AG09319 (cell line): Measurements from ENCODE around the gene LMX1A.

Experiments used
- DNase-seq: peaks from one replicate; pipeline ENCODE4 v3.0.0-alpha.2; 2010; ENCODE audit warnings: low read depth; ENCODE audit errors: extremely low read depth
- TF ChIP-seq, protein P1 (sequence below): IDR thresholded peaks from 2 replicates; pipeline ENCODE4 v1.5.1; 2011; ENCODE audit warnings: low read depth, mild to moderate bottlenecking, inconsistent platforms, low read length, moderate library complexity

LMX1A gene

DNA sequence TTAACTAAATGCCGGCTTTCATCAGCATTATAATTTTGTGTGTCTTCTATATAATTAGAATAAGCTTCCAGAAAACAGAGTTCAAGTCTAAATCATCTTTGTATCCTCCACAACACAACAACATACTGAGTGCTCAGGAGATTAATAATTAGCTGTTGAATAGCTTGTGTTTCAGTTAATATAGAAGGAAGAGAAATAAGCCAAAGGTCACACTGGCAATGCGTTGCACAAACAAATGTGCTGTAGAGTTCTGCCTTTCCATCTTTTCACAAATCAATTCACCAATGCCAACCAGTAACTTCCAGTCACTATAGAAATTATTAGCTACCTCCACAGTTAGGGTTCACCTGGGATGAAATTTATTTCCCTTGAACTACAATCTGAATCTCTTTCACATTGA lies 132.0 kb downstream of the LMX1A start:
- TF ChIP-seq, protein P1, sequence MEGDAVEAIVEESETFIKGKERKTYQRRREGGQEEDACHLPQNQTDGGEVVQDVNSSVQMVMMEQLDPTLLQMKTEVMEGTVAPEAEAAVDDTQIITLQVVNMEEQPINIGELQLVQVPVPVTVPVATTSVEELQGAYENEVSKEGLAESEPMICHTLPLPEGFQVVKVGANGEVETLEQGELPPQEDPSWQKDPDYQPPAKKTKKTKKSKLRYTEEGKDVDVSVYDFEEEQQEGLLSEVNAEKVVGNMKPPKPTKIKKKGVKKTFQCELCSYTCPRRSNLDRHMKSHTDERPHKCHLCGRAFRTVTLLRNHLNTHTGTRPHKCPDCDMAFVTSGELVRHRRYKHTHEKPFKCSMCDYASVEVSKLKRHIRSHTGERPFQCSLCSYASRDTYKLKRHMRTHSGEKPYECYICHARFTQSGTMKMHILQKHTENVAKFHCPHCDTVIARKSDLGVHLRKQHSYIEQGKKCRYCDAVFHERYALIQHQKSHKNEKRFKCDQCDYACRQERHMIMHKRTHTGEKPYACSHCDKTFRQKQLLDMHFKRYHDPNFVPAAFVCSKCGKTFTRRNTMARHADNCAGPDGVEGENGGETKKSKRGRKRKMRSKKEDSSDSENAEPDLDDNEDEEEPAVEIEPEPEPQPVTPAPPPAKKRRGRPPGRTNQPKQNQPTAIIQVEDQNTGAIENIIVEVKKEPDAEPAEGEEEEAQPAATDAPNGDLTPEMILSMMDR, result no peak
- DNase-seq, result no peak

DNA sequence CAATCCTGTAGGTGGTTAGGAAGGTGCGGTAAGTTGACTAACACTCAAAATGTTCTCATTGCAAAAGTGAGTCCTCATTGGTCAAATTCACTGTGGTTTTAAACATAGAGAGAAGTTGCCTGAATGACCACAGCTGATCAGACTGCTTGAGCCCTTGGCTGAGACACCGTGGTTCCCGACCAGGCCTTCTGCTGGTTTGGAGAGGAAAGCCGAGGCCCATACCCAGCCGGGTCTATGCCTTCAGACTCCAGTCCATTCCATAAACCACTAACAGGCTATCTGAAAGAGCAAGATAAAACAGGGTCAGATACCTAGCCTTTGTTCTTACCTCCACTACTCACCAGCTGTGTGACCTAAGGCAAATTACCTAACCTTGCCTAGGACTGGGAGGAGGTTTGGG lies 133.9 kb downstream of the LMX1A start:
- TF ChIP-seq, protein P1, result no peak
- DNase-seq, result no peak

DNA sequence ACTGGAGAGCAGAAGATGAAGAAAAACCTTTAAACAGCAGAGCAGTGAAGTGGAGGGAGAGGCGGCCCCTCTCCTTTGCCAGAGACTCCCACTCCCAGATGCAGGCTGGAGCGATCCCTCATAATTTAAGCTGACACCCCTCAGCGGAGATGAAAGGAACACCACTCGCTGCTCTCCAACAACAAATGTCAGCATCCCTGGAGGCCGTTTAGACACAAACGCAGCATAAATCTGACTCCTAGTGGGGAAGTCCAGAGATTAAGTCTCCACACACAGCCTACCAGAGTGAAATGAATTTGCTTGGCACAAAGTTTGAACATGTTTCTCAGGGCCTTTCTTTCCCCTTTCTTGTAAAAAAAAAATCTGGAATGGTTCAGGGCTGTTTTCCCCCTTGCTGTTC lies 137.8 kb downstream of the LMX1A start:
- DNase-seq, result no peak
- TF ChIP-seq, protein P1, result no peak

DNA sequence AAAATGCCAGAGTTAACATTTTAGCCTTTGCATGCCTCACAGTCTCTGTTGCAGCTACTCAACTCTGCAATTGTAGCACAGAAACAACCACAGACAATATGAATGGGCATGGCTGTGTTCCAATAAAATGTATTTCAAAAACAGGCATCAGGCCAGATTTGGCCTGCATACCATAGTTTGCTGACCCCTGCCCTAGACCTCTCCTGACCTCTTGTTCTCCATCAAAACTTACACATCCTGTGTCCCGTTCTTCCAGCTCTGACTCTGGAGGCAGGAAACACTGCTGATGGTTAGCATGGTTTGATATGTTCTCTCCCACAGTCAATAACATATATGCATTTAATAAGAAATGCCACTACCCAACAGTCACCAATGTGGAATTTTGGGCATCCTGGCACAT lies 138.6 kb downstream of the LMX1A start:
- no peak for DNase-seq
- TF ChIP-seq, protein P1, result no peak

DNA sequence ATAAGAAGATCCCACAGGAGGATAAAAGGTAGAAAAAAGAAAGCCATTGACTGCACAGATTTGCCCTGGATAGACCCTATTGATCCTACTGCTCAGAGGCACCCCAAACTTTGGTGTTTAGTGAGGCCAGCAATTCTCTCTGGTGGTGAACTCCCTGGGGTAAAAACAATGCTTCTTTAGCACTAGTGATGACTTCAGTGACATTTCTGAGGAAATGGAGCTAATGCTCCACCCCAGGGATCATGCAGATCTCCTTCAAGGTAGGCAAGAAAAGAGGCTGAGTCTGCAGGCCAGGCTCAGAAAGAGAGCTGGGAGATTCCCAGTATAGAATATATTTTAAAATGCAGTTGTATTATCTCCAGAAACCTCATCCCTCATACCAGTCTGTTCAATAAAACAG lies 140.3 kb downstream of the LMX1A start:
- TF ChIP-seq, protein P1, result no peak
- DNase-seq, result no peak

DNA sequence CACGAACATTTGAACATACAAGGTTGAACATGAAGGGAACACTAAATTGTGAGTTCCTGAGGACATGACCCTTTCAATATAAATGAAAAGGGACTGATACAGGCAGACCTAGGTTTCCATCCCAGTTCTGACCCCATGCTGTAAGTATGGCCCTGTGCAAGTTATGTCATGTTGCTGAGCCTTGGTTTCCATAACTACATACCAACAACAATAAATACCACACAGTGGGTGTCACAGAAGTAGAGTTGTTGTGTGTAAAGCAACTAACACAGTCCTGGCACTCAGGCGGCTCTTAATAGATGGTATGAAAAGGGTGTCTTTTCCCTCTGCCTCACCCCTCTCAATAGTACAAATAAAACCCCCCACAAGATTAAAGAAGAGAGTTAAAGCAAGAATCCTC lies 140.8 kb downstream of the LMX1A start:
- DNase-seq, result no peak
- TF ChIP-seq, protein P1, result no peak

DNA sequence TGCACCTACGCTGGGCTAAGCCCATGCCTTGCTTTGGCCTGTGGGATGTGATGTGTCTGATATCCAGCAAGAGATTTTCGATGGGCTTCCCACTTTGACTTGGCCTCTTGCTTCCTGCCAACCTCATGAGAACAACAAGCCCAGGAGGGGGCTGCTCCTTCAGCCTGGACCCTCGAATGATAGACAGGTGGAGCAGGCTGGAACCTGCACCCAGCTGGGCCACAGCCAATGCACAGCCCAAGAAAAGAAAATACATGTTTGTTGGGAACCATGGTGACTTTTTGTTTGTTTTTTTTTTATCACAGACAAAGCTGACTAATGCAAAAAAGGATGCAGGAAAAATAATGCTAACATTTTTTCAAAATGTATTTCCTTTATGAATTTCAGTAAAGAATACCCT lies 144.3 kb downstream of the LMX1A start:
- DNase-seq, result no peak
- TF ChIP-seq, protein P1, result no peak
